Gastroesophageal sphincter (tissue), 4 donors: ENCODE results near the gene IFIT1B. TPM values are rescaled to one million over a fixed set of nuclear protein-coding genes. Genes with fewer than 3 reads are reported as not detected.

Experiments
- ATAC-seq: fragments of 150-250 bp; one replicate; pipeline ENCODE4 v1.9.1; 2016; ENCODE audit warnings: mild to moderate bottlenecking, moderate library complexity
- H3K27ac ChIP-seq, 4 donors: fragments of 200-600 bp; sonication (generic) in 3 of 4; 1 replicate in 3 of 4; 2 replicates in 1 of 4; pipeline ENCODE4 v1.5.1; 2016 to 2019
- H3K27me3 ChIP-seq: fragments of 200-600 bp; sonication (generic); one replicate; pipeline ENCODE4 v1.5.1; 2019
- H3K36me3 ChIP-seq, 2 donors: fragments of 200-600 bp; sonication (generic); one replicate each; pipeline ENCODE4 v1.5.1; 2019; ENCODE audit warnings: control low read depth in 1 of 2
- H3K4me1 ChIP-seq, 3 donors: fragments of 200-600 bp; sonication (generic); 1 replicate in 2 of 3; 2 replicates in 1 of 3; pipeline ENCODE4 v1.5.1; 2016 to 2019; ENCODE audit warnings: control low read depth in 2 of 3
- H3K4me3 ChIP-seq, 2 donors: fragments of 200-600 bp; sonication (generic); one replicate each; pipeline ENCODE4 v1.5.1; 2019; ENCODE audit warnings: mild to moderate bottlenecking in 1 of 2, moderate library complexity in 1 of 2
- H3K9me3 ChIP-seq, 3 donors: fragments of 200-600 bp; sonication (generic); one replicate each; pipeline ENCODE4 v1.5.1; 2017 to 2019; ENCODE audit warnings: control low read depth in 2 of 3
- CTCF ChIP-seq, 4 experiments: fragments of 200-600 bp in 2 of 4; fragments of 450-650 bp in 2 of 4; sonication (generic) in 1 of 4; IDR thresholded peaks; one replicate each; pipeline ENCODE4 v1.5.1; 2017 to 2019; ENCODE audit warnings: antibody characterized with exemption in 4 of 4, mild to moderate bottlenecking in 2 of 4, moderate library complexity in 2 of 4
- EP300 ChIP-seq: sonication (generic); formaldehyde crosslinking; IDR thresholded peaks from one replicate; pipeline ENCODE4 v1.6.1; 2017; ENCODE audit warnings: antibody characterized with exemption, mild to moderate bottlenecking
- POLR2A ChIP-seq, 2 donors: fragments of 450-650 bp; IDR thresholded peaks; one replicate each; pipeline ENCODE4 v1.6.1; 2017; ENCODE audit warnings: antibody characterized with exemption in 2 of 2, mild to moderate bottlenecking in 2 of 2, moderate library complexity in 1 of 2
- POLR2AphosphoS5 ChIP-seq: sonication (generic); formaldehyde crosslinking; IDR thresholded peaks from one replicate; pipeline ENCODE4 v1.6.1; 2017; ENCODE audit warnings: antibody characterized with exemption
- WGBS, 2 donors: methylation state at CpG; one replicate each; pipeline ENCODE4 v1.1.5; 2018; ENCODE audit warnings: low coverage in 1 of 2; 5-methylcytosine and 5-hydroxymethylcytosine counted together
- total RNA-seq, 4 donors: library from RNA; depleted of rRNA; stranded (reverse); fragments of >200 nt; gene quantifications; one replicate each; pipeline ENCODE4 v1.1.0, GENCODE V29; 2016

The IFIT1B gene
- total RNA-seq, 4 donors from 2014 or later = not detected

GRCh38 chr10:89428877-89429276 lies 51.0 kb downstream of the IFIT1B start:
- no peak overlapping the region for H3K27ac ChIP-seq

DNA sequence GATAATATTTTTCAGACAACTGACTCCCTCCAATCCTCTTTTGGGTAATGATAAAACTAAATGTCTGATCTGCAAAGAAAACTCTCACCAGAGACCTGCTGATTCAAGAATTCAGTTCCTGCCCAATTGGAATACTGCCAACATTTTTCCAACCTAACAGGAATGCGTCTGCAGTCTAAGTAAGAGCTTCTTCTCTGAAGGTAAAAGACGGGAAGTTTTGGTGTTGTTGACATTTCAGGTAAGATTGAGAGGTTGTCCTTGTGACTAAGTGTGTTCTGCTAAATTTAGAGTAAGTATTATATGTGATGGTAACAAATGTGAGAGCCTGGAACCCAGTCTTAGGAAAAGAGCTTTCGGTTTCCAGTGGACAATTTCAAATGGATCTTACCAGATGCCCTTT lies 54.1 kb downstream of the IFIT1B start:
- H3K27ac ChIP-seq = no peak overlapping the region
- no peaks in the 10 kb centered on the region for H3K36me3 ChIP-seq
- no peak for ATAC-seq
- H3K27me3 ChIP-seq = no peaks in the 10 kb centered on the region
- H3K4me1 ChIP-seq = no peaks in the 10 kb centered on the region
- TF ChIP-seq CTCF (IDR thresholded peaks at IDR 0.05) (no peak), POLR2A (IDR thresholded peaks at IDR 0.05) (no peak), EP300 (no peak), POLR2AphosphoS5 (no peak)
- 38 to 48% methylated on average over 3 of the region's 3 CpGs for WGBS, 2 donors
- H3K4me3 ChIP-seq = no peak overlapping the region
- no peaks in the 10 kb centered on the region for H3K9me3 ChIP-seq

More at GRCh38 chr10:89428877-89429276, 51.0 kb downstream of the IFIT1B start:
- Histone ChIP-seq H3K27me3 (no peaks in the 10 kb centered on the region), H3K36me3 (no peaks in the 10 kb centered on the region), H3K9me3 (no peaks in the 10 kb centered on the region), H3K4me3 (no peak overlapping the region), H3K4me1 (peaks cover 0 to 6% (median 0%) of the 10 kb centered on the region in 3 donors)
- no peak for TF ChIP-seq POLR2A (IDR thresholded peaks at IDR 0.05)
- TF ChIP-seq POLR2AphosphoS5 = no peak
- TF ChIP-seq EP300 = no peak
- TF ChIP-seq CTCF (IDR thresholded peaks at IDR 0.05) = no peak
- no peak for ATAC-seq
- WGBS, 2 donors = 46 to 67% methylated on average over 1 of the region's 1 CpG

Other genes with a start within 250 kb of the IFIT1B start
- 10 to 100 TPM in 1 of 4 donors, 1 to 10 TPM in 2, under 1 TPM in 1; 0.93 to 16.8 (median 1.5) TPM for gene CH25H, start 170.7 kb upstream of the IFIT1B start, total RNA-seq
- 10 to 100 TPM; 15.7 to 46.0 (median 22.3) TPM for gene LIPA, start 126.3 kb upstream of the IFIT1B start, total RNA-seq
- gene IFIT2, start 76.0 kb upstream of the IFIT1B start, total RNA-seq = 1 to 10 TPM; 3.2 to 5.3 (median 3.8) TPM
- 10 to 100 TPM in 2 of 4 donors, 1 to 10 TPM in 2; 8.1 to 15.5 (median 11.9) TPM for gene IFIT3, start 50.1 kb upstream of the IFIT1B start, total RNA-seq
- 10 to 100 TPM; 10.3 to 16.5 (median 15.2) TPM for gene IFIT1, start 14.6 kb downstream of the IFIT1B start, total RNA-seq
- 10 to 100 TPM; 14.9 to 30.0 (median 27.3) TPM for gene IFIT5, start 36.5 kb downstream of the IFIT1B start, total RNA-seq
- 10 to 100 TPM in 1 of 4 donors, 1 to 10 TPM in 3; 1.7 to 11.7 (median 2.4) TPM for gene SLC16A12, start 157.5 kb downstream of the IFIT1B start, total RNA-seq